Endothelial cell of umbilical vein (primary cell): Measurements from ENCODE around the gene BSND. TPM values are rescaled to one million over a fixed set of nuclear protein-coding genes. Genes with fewer than 3 reads are reported as not detected.

Experiments used
- BruUV-seq: library from RNA; stranded (reverse); fragments of 400-500 nt; replicated peaks from 2 replicates; lab custom pipeline; 2021; lab: Mats Ljungman, UMichigan
- CTCF ChIA-PET: fragments of 300-600, 350-600 bp; sonication (Branson Sonifier 250); formaldehyde crosslinking; loops from one replicate; lab custom pipeline; 2021; ENCODE audit warnings: antibody characterized with exemption, inconsistent platforms; lab: Charles Lee
- POLR2A ChIA-PET: fragments of 300-600, 350-600 bp; sonication (Branson Sonifier 250); formaldehyde crosslinking; loops from one replicate; lab custom pipeline; 2021; ENCODE audit warnings: antibody characterized with exemption, inconsistent platforms; lab: Charles Lee
- DNase-seq: peaks from one replicate; pipeline ENCODE4 v3.0.0-alpha.2; 2011; ENCODE audit warnings: low read depth, low spot score
- FAIRE-seq: peaks from 2 replicates; lab custom pipeline; 2011; peaks lifted over from hg19 to GRCh38; lab: Jason Lieb, UNC
- H2AFZ ChIP-seq: 2 replicates; pipeline ENCODE4 v1.6.0; 2012; ENCODE audit warnings: low read depth, low read length, control low read depth, inconsistent platforms
- H3K27ac ChIP-seq: 2 replicates; pipeline ENCODE4 v1.5.1; 2011; ENCODE audit warnings: low read depth, mild to moderate bottlenecking, control low read depth, low read length, moderate library complexity; ENCODE audit not compliant: insufficient read depth
- H3K27me3 ChIP-seq, 2 experiments: 2 replicates each; pipeline versions ENCODE4 v1.6.0 to v1.6.1; 2011; ENCODE audit warnings: low read length in 2 of 2, mixed read lengths in 1 of 2; ENCODE audit not compliant: control insufficient read depth in 2 of 2, insufficient read depth in 2 of 2
- H3K36me3 ChIP-seq, 2 experiments: 2 replicates in 1 of 2; 3 replicates in 1 of 2; pipeline ENCODE4 v1.5.1; 2011; ENCODE audit warnings: low read length in 2 of 2, mild to moderate bottlenecking in 1 of 2, moderate library complexity in 1 of 2; ENCODE audit not compliant: control insufficient read depth in 2 of 2, insufficient read depth in 2 of 2; ENCODE audit errors: extremely low read depth in 1 of 2
- H3K4me1 ChIP-seq: 3 replicates; pipeline ENCODE4 v1.5.1; 2011; ENCODE audit warnings: mild to moderate bottlenecking, low read length; ENCODE audit not compliant: control insufficient read depth, insufficient read depth; ENCODE audit errors: extremely low read depth
- H3K4me2 ChIP-seq: 2 replicates; pipeline ENCODE4 v1.6.1; 2011; ENCODE audit warnings: low read length, control low read depth, mixed read lengths; ENCODE audit not compliant: insufficient read depth
- H3K4me3 ChIP-seq, 3 experiments: fragments of 200-600 bp in 1 of 3; sonication (generic), shearing (Covaris generic) in 1 of 3; replicated peaks in 1 of 3; 2 replicates each; pipeline ENCODE4 v1.5.1; 2011 to 2016; ENCODE audit warnings: control low read depth in 3 of 3, low read length in 3 of 3, mild to moderate bottlenecking in 2 of 3, inconsistent platforms in 1 of 3, low read depth in 1 of 3, moderate library complexity in 1 of 3; ENCODE audit not compliant: insufficient read depth in 1 of 3
- H3K79me2 ChIP-seq: 2 replicates; pipeline ENCODE4 v1.6.0; 2012; ENCODE audit warnings: low read length, inconsistent platforms; ENCODE audit not compliant: control insufficient read depth, insufficient read depth
- H3K9ac ChIP-seq: replicated peaks from 2 replicates; pipeline ENCODE3; 2011; ENCODE audit warnings: low read length, control low read depth; ENCODE audit not compliant: insufficient read depth; ENCODE audit errors: extremely low read depth
- H3K9me1 ChIP-seq: replicated peaks from 3 replicates; pipeline ENCODE4 v1.6.0; 2011; ENCODE audit warnings: mild to moderate bottlenecking, low read length; ENCODE audit not compliant: control insufficient read depth, insufficient read depth; ENCODE audit errors: extremely low read depth
- H3K9me3 ChIP-seq: replicated peaks from 2 replicates; pipeline ENCODE4 v1.5.1; 2012; ENCODE audit warnings: low read length, inconsistent platforms; ENCODE audit not compliant: control insufficient read depth, insufficient read depth
- H4K20me1 ChIP-seq: replicated peaks from 2 replicates; pipeline ENCODE3; 2011; ENCODE audit warnings: mild to moderate bottlenecking, low read length; ENCODE audit not compliant: control insufficient read depth, insufficient read depth; ENCODE audit errors: extremely low read depth
- EZH2 ChIP-seq: IDR thresholded peaks from 2 replicates; pipeline ENCODE4 v1.6.1; 2012; ENCODE audit warnings: borderline replicate concordance, low read depth, mild to moderate bottlenecking, moderate library complexity, low read length, inconsistent platforms; ENCODE audit not compliant: severe bottlenecking
- GATA2 ChIP-seq: IDR thresholded peaks from 2 replicates; pipeline ENCODE4 v1.7.0; 2011; ENCODE audit warnings: low read depth, mild to moderate bottlenecking, moderate library complexity, mixed read lengths, low read length; ENCODE audit not compliant: insufficient read length, insufficient read depth
- POLR2A ChIP-seq: IDR thresholded peaks from 2 replicates; pipeline ENCODE4 v1.6.1; 2012; ENCODE audit warnings: low read depth, mild to moderate bottlenecking, control low read depth, low read length
- POLR2AphosphoS5 ChIP-seq: IDR thresholded peaks from 2 replicates; pipeline ENCODE4 v1.6.1; 2012; ENCODE audit warnings: low read depth, mild to moderate bottlenecking, control low read depth, low read length, moderate library complexity; ENCODE audit not compliant: insufficient read depth
- dilution Hi-C: fragments of 300-500 bp; cut with MboI; formaldehyde crosslinking; loops from one replicate; pipeline ENCODE4 v1.15.0; 2019; ENCODE audit warnings: low sequenced_read_pairs; ENCODE audit not compliant: extremely low pct_ligation_motif_present
- intact Hi-C: fragments of 100-400 bp; cut with micrococcal nuclease; formaldehyde crosslinking; loops from one replicate; pipeline ENCODE4 v1.10.0; 2022
- polyA plus RNA-seq, 4 experiments: library from polyadenylated mRNA; depleted of rRNA in 3 of 4; stranded (reverse) in 3 of 4; unstranded in 1 of 4; fragments of >200 nt; gene quantifications; 2 replicates each; pipeline versions ENCODE4 v1.2.1 to v1.2.3, GENCODE V29; 2011 to 2012; ENCODE audit warnings: missing spikeins in 1 of 4
- total RNA-seq: library from RNA; stranded (reverse); gene quantifications from 2 replicates; pipeline ENCODE4 v1.2.3, GENCODE V29; 2021

BSND gene
- total and polyA plus RNA-seq, 2 donors (not counting 3 experiments of a cell fraction or from before 2014, with no cell fraction given), result not detected

GRCh38 chr1:55039342-55040082 is 40.8 kb downstream of the BSND start, which contains the start of gene PCSK9:
Gene PCSK9, plus strand, starts transcription at chr1:55039548. Its CDS starts 290 bp downstream, at chr1:55039838.
- dilution Hi-C loops (no loop called here), intact Hi-C loops (no loop called here)
- no peak for FAIRE-seq
- peaks cover 58 to 71% of the 10 kb centered on the region in 2 experiments for H3K27me3 ChIP-seq
- H4K20me1 ChIP-seq, result no peaks in the 10 kb centered on the region
- no peak within 1 kb of the TSS for H3K4me3 ChIP-seq
- H3K9ac ChIP-seq, result no peak within 1 kb of the TSS
- H2AFZ ChIP-seq, result no peak within 1 kb of the TSS
- no peak for DNase-seq
- TF ChIP-seq POLR2A (no peak), GATA2 (no peak), EZH2 (peak; percentile 95)
- H3K9me3 ChIP-seq, result no peaks in the 10 kb centered on the region
- no peak within 1 kb of the TSS for H3K27ac ChIP-seq
- peaks cover 4% of the 10 kb centered on the region for H3K4me1 ChIP-seq
- no TSS peak for BruUV-seq
- CTCF ChIA-PET, result interaction anchor here (2.0 kb wide), 1 partner anchor 94 kb away, joined by 6 read pairs; no protein-coding TSS in a partner anchor
- H3K79me2 ChIP-seq, result no peaks in the 10 kb centered on the region
- H3K4me2 ChIP-seq, result no peak within 1 kb of the TSS
- H3K9me1 ChIP-seq, result no peaks in the 10 kb centered on the region
- POLR2A ChIA-PET, result no interaction called here
- no peaks in the 10 kb centered on the region for H3K36me3 ChIP-seq

DNA sequence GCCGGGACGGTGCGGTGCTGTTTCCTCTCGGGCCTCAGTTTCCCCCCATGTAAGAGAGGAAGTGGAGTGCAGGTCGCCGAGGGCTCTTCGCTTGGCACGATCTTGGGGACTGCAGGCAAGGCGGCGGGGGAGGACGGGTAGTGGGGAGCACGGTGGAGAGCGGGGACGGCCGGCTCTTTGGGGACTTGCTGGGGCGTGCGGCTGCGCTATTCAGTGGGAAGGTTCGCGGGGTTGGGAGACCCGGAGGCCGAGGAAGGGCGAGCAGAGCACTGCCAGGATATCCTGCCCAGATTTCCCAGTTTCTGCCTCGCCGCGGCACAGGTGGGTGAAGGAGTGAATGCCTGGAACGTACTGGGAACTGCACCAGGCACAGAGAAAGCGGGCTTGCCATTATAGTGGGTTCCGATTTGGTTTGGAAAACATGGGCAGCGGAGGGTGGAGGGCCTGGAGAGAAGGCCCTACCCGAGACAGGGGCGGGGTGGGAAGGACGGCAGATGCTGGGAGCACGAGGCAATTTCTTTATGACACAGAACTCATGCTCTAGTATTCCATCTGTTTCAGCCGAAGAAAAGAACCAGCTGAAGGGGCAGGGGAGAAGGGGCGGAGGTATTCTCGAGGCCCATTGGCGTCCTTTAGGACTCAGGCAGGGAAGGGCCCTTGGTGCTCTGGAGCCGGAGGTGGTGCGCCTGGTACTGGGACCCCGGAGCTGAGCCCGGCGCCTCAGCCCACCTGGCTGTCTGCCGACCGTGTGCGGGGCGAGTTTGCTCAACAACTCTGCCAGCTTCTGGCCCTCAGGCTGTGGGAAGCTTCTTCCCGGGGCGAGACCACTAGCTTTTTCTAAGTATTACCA is 41.6 kb downstream of the BSND start:
- H3K9ac ChIP-seq, result no peak overlapping the region
- H3K9me3 ChIP-seq, result no peaks in the 10 kb centered on the region
- H2AFZ ChIP-seq, result no peak overlapping the region
- intact Hi-C loops (no loop called here), dilution Hi-C loops (no loop called here)
- H3K36me3 ChIP-seq, result no peaks in the 10 kb centered on the region
- H4K20me1 ChIP-seq, result no peaks in the 10 kb centered on the region
- H3K4me2 ChIP-seq, result no peak overlapping the region
- no peak for DNase-seq
- peaks cover 56 to 68% of the 10 kb centered on the region in 2 experiments for H3K27me3 ChIP-seq
- no peak overlapping the region for H3K4me3 ChIP-seq
- peaks cover 4% of the 10 kb centered on the region for H3K4me1 ChIP-seq
- FAIRE-seq, result no peak
- ChIA-PET POLR2A (no interaction called here), CTCF (interaction anchor here (1.0 to 2.0 kb wide), 2 partner anchors 90 to 95 kb away, joined by 3 to 6 read pairs; no protein-coding TSS in a partner anchor)
- H3K9me1 ChIP-seq, result no peaks in the 10 kb centered on the region
- no peaks in the 10 kb centered on the region for H3K79me2 ChIP-seq
- BruUV-seq, result no TSS peak
- TF ChIP-seq POLR2AphosphoS5 (no peak), EZH2 (peak; percentile 89)
- H3K27ac ChIP-seq, result no peak overlapping the region
